Cardiac muscle cell (in vitro differentiated cells and primary cell): ENCODE measurements around the gene ZCRB1. TPM values are rescaled to one million over a fixed set of nuclear protein-coding genes. Genes with fewer than 3 reads are reported as not detected.

ENCODE experiments used
- DNase-seq, 2 donors: peaks; one replicate each; pipeline versions ENCODE4 v3.0.0 to v3.0.0-alpha.2; 2010 to 2017; ENCODE audit warnings: low read depth in 1 of 2, low spot score in 1 of 2
- H3K27ac ChIP-seq: fragments of 200-600 bp; sonication (generic); 2 replicates; pipeline ENCODE4 v1.5.1; 2016
- H3K27me3 ChIP-seq: fragments of 200-600 bp; sonication (generic); 2 replicates; pipeline ENCODE4 v1.6.0; 2016; ENCODE audit warnings: control low read depth
- H3K36me3 ChIP-seq: fragments of 200-600 bp; sonication (generic); 2 replicates; pipeline ENCODE4 v1.5.1; 2016; ENCODE audit warnings: control low read depth
- H3K4me1 ChIP-seq: fragments of 200-600 bp; sonication (generic); 2 replicates; pipeline ENCODE4 v1.8.1; 2017; ENCODE audit warnings: low read depth, mild to moderate bottlenecking, mixed run types
- H3K4me3 ChIP-seq: fragments of 200-600 bp; sonication (generic); 2 replicates; pipeline ENCODE4 v1.5.1; 2016; ENCODE audit warnings: mild to moderate bottlenecking
- H3K9me3 ChIP-seq: fragments of 200-600 bp; sonication (generic); 2 replicates; pipeline ENCODE4 v1.5.1; 2017; ENCODE audit warnings: low read depth, mild to moderate bottlenecking, control low read depth
- CTCF ChIP-seq: IDR thresholded peaks from 2 replicates; pipeline ENCODE4 v1.5.1; 2012; ENCODE audit warnings: low read depth, mild to moderate bottlenecking, low read length
- polyA plus RNA-seq: library from polyadenylated mRNA; unstranded; fragments of >200 nt; fragmentation: Nextera tagmentation; extraction: Ambion mirVana; gene quantifications from 2 replicates; pipeline ENCODE4 v1.2.1, GENCODE V29; 2016
- total RNA-seq: library from RNA; depleted of rRNA; stranded (reverse); fragments of >200 nt; gene quantifications from 2 replicates; pipeline ENCODE4 v1.2.3, GENCODE V29; 2016

Gene ZCRB1
- total and polyA plus RNA-seq, 2 experiments from 2014 or later = 30.2 to 135 TPM

- Histone ChIP-seq H3K27ac (peak overlapping the region; percentile 83), H3K9me3 (no peaks in the 10 kb centered on the region), H3K4me1 (peaks cover 15% of the 10 kb centered on the region), H3K4me3 (no peak overlapping the region), H3K36me3 (no peaks in the 10 kb centered on the region), H3K27me3 (no peaks in the 10 kb centered on the region)
- DNase-seq = no peak
- TF ChIP-seq CTCF = no peak
These were observed 44.0 kb downstream of the ZCRB1 start for GRCh38 chr12:42281844-42282243.

DNA sequence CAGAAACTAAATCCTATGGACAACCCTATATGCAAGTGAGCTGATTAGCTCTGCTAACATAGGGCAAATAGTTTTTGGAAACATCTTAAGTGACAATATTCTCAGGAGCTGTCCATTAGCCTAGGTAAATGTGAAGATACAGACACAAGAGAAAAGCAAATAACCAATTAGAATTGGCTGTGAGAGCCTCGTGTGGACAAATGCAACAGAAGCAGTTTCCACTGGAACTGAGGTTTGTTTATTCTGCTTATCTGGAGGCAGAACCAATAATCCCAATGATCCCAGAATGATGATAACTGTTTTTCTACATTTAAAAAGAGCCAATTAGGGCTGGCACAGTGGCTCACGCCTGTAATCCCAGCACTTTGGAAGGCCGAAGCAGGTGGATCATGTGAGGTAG, 44.6 kb downstream of the ZCRB1 start:
- no peaks in the 10 kb centered on the region for H3K27me3 ChIP-seq
- no peaks in the 10 kb centered on the region for H3K36me3 ChIP-seq
- no peak overlapping the region for H3K4me3 ChIP-seq
- H3K27ac ChIP-seq = no peak overlapping the region
- no peak for DNase-seq
- TF ChIP-seq CTCF = no peak
- H3K4me1 ChIP-seq = peaks cover 17% of the 10 kb centered on the region
- H3K9me3 ChIP-seq = no peaks in the 10 kb centered on the region

GRCh38 chr12:42278128-42278510, 47.8 kb downstream of the ZCRB1 start:
- TF ChIP-seq CTCF = no peak
- no peak overlapping the region for H3K4me3 ChIP-seq
- H3K9me3 ChIP-seq = no peaks in the 10 kb centered on the region
- no peaks in the 10 kb centered on the region for H3K27me3 ChIP-seq
- no peaks in the 10 kb centered on the region for H3K36me3 ChIP-seq
- no peak overlapping the region for H3K27ac ChIP-seq
- peaks cover 17% of the 10 kb centered on the region for H3K4me1 ChIP-seq
- no peak for DNase-seq

- TF ChIP-seq CTCF = no peak
These were observed 48.3 kb downstream of the ZCRB1 start for GRCh38 chr12:42277396-42278127.

DNA sequence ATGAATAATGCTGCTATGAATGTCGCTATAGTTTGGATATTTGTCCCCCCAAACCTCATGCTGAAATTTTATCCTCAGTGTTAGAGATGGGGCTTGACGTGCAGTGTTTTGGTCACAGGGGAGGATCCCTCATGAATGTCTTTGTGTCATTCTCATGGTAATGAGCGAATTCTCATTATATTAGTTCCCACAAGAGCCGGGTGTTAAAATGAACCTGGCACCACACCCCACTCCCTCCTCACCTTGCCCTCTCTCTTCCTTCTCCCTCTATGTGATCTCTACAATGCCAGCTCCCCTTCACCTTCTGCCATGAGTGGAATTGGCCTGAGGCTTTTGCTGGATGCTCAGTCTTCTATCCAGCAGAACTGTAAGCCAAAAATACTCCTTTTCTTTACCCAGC, 50.4 kb downstream of the ZCRB1 start:
- Histone ChIP-seq H3K27ac (no peak overlapping the region), H3K9me3 (no peaks in the 10 kb centered on the region), H3K36me3 (no peaks in the 10 kb centered on the region), H3K4me1 (peaks cover 2% of the 10 kb centered on the region), H3K4me3 (no peak overlapping the region), H3K27me3 (no peaks in the 10 kb centered on the region)
- no peak for TF ChIP-seq CTCF
- DNase-seq = no peak

More at GRCh38 chr12:42277396-42278127, 48.3 kb downstream of the ZCRB1 start:
- peaks cover 13% of the 10 kb centered on the region for H3K4me1 ChIP-seq
- no peaks in the 10 kb centered on the region for H3K9me3 ChIP-seq
- no peaks in the 10 kb centered on the region for H3K27me3 ChIP-seq
- no peak overlapping the region for H3K4me3 ChIP-seq
- DNase-seq = no peak
- no peak overlapping the region for H3K27ac ChIP-seq
- H3K36me3 ChIP-seq = no peaks in the 10 kb centered on the region

DNA sequence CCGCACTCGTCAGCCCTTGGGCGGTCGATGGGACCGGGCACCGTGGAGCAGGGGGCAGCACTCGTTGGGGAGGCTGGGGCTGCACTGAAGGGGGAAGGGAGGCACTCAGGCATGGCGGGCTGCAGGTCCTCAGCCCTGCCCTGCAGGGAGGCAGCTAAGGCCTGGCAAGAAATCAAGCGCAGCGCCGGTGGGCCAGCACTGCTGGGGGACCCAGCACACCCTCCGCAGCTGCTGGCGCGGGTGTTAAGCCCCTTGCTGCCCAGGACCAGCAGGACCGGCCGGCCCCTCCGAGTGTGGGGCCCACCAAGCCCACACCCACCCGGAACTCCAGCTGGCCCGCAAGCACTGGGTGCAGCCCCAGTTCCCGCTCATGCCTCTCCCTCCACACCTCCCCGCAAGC, 52.2 kb downstream of the ZCRB1 start:
- no peak overlapping the region for H3K27ac ChIP-seq
- H3K4me3 ChIP-seq = no peak overlapping the region
- H3K27me3 ChIP-seq = no peaks in the 10 kb centered on the region
- DNase-seq = no peak
- TF ChIP-seq CTCF = no peak
- H3K36me3 ChIP-seq = no peaks in the 10 kb centered on the region
- peaks cover 2% of the 10 kb centered on the region for H3K4me1 ChIP-seq
- no peaks in the 10 kb centered on the region for H3K9me3 ChIP-seq
